ENCODE results near the gene CATSPER4. TPM values are rescaled to one million over a fixed set of nuclear protein-coding genes. Genes with fewer than 3 reads are reported as not detected.

Gene CATSPER4
- total and polyA plus RNA-seq, 2 of the 8 experiments (the other 6 are each of a cell fraction or from before 2014, with no cell fraction given) = 0.65 to 0.83 TPM

DNA sequence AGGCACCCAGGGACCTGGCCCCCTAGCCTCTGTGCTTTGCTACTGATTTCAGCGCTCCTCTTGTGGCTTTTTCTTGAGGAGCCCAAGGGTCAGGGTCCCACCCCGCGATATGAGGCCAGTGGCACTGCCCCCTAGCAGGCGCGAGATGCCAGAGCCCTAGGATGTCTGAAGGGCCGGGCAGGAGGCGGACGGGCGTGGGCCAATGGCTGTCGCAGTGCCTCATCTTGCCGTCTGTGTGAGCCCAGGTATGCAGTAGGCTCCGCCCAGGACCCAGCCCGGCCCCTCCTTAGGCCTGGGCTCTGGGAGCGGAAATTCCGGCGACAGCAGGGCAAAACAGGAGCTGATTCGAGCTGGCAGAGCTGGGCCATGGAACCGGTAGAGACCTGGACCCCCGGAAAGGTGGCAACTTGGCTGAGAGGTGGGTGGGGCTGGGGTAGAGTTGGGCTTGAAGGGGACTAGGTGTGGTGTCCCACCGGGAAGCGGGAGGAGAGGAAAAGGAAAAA, 13.2 kb upstream of the CATSPER4 start, which contains the start of gene CNKSR1 (continued):
- peak; percentile 40 to 62 (median 49) for TF ChIP-seq CTCF (IDR thresholded peaks at IDR 0.05; ENCODE audit: control extremely low read depth in 1 of 3, insufficient read depth in 1 of 3, low read depth in 1 of 3, low read length in 3 of 3)
- no peak for TF ChIP-seq RNF2 (IDR thresholded peaks at IDR 0.05; ENCODE audit: borderline replicate concordance, low read depth, low read length, missing control alignments, poor library complexity, severe bottlenecking)
- TF ChIP-seq MAFK (IDR thresholded peaks at IDR 0.05; ENCODE audit: low read depth, low read length) = no peak
- TF ChIP-seq TBP (IDR thresholded peaks at IDR 0.05; ENCODE audit: low read depth, low read length) = peak; percentile 47
- TF ChIP-seq SAP30 (IDR thresholded peaks at IDR 0.05; ENCODE audit: insufficient read depth, insufficient replicate concordance, low read length) = no peak
- no peak for TF ChIP-seq BACH1 (IDR thresholded peaks at IDR 0.05; ENCODE audit: low read length)
- TF ChIP-seq TCF12 (IDR thresholded peaks at IDR 0.05; ENCODE audit: low read depth, low read length) = no peak
- TF ChIP-seq CHD1 (IDR thresholded peaks at IDR 0.05; ENCODE audit: low read depth, low read length) = no peak

All from H1 (cell line).